ENCODE results near the gene GSK3A. TPM values are rescaled to one million over a fixed set of nuclear protein-coding genes. Genes with fewer than 3 reads are reported as not detected.

GSK3A gene
- total RNA-seq (2021; fragmentation: NEBNext Ultra II Directional; extraction: Animal tissue kit (Norgen Biotek cat#: 25700)) (54.9 and 55.3 TPM in 2 replicates), polyA plus RNA-seq (2011; rRNA removed) (84.0 and 89.0 TPM in 2 replicates), polyA minus RNA-seq (2011; rRNA and poly(A)+ RNA removed) (33.0 and 46.2 TPM in 2 replicates)
- polyA plus RNA-seq (2011; cell fraction: cytosol; rRNA removed): 50.8 TPM
- 64.5 TPM for polyA plus RNA-seq (2011; cell fraction: nucleus; rRNA removed)
- polyA plus RNA-seq (2012, experiment 1 of 2): 47.7 to 66.9 TPM (median 65.1 TPM) in 4 replicates
- 72.4 TPM for polyA plus RNA-seq (2012, experiment 2 of 2)
- polyA plus RNA-seq (2013, experiment 1 of 2): 70.7 TPM
- 64.0 TPM for polyA plus RNA-seq (2013, experiment 2 of 2)
- 23.0 TPM for polyA minus RNA-seq (2011; cell fraction: cytosol; rRNA and poly(A)+ RNA removed)
- polyA minus RNA-seq (2011; cell fraction: nucleus; rRNA and poly(A)+ RNA removed): 13.5 TPM
- long read RNA-seq, experiment 1, transcript GSK3A-201 (11 exons, 2,188 nt): major isoform, 39 of 85 reads
- long read RNA-seq, experiment 1, transcript GSK3A-202 (10 exons, 3,524 nt): minor isoform, 10 of 85 reads
- long read RNA-seq, experiment 1, partial matches to known transcripts: 7 of 85 reads
- long read RNA-seq, experiment 1, other reads (novel, unspliced or antisense): 24 of 85 reads
- long read RNA-seq, experiment 2, partial matches to known transcripts: 3 of 4 reads
- long read RNA-seq, experiment 2, other reads (novel, unspliced or antisense): 0 of 4 reads

- CTCF ChIA-PET (ENCODE audit: partially characterized antibody): interaction anchor here (0.6 to 11.8 kb wide), 19 partner anchors 9 to 159 kb away, joined by 3 to 260 read pairs (median 4); partner anchors contain the start of genes POU2F2 and ZNF526
- WGBS, 2 experiments (ENCODE audit: extremely low coverage in 1 of 2, insufficient coverage in 1 of 2, insufficient read length in 1 of 2, insufficient replicate concordance in 2 of 2, low coverage in 1 of 2, low lambda C conversion rate in 2 of 2, missing lambda C conversion rate in 1 of 2): 1% methylated on average over 70 of the region's 76 CpGs; no CpG with 5 or more reads in 1 of the 2 experiments
- TF ChIP-seq RBBP5 (IDR thresholded peaks at IDR 0.05; ENCODE audit: borderline replicate concordance, low read depth, low read length) (peak; percentile 54; the same call in 1 of the 2 replicates), TCF12 (IDR thresholded peaks at IDR 0.05; ENCODE audit: low read depth, low read length) (no peak), CBX8 (IDR thresholded peaks at IDR 0.05; ENCODE audit: borderline replicate concordance, low read depth, low read length) (no peak), NRF1 (IDR thresholded peaks at IDR 0.05; ENCODE audit: low read depth, low read length) (no peak), PHF8 (conservative IDR thresholded peaks at IDR 0.05; ENCODE audit: low read depth, low read length) (no peak)
- TF ChIP-seq, protein P1, sequence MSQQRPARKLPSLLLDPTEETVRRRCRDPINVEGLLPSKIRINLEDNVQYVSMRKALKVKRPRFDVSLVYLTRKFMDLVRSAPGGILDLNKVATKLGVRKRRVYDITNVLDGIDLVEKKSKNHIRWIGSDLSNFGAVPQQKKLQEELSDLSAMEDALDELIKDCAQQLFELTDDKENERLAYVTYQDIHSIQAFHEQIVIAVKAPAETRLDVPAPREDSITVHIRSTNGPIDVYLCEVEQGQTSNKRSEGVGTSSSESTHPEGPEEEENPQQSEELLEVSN (IDR thresholded peaks at IDR 0.05): peak; percentile 30; the same call in 1 of the 2 replicates
Observed at GRCh38 chr19:42242512-42243409, at the start of gene GSK3A. Gene GSK3A (minus strand): TSS chr19:42242602. CDS start chr19:42242465, 137 bp downstream.

More at GRCh38 chr19:42242512-42243409, at the start of gene GSK3A:
- Histone ChIP-seq H4K91ac (replicated peaks; ENCODE audit: insufficient read length, low read length) (peak within 1 kb of the TSS; percentile 47), H3K79me1 (ENCODE audit: low read depth, low read length) (peaks cover 5% of the 10 kb centered on the region; the same call in 1 of the 2 replicates), H3K14ac (ENCODE audit: insufficient read length) (no peak within 1 kb of the TSS), H2BK5ac (ENCODE audit: low read depth, low read length) (peak within 1 kb of the TSS; percentile 92), H3K27ac (ENCODE audit: low read depth, low read length) (peak within 1 kb of the TSS; percentile 74), H4K20me1 (replicated peaks in 1 of 2; ENCODE audit: control insufficient read depth in 1 of 2, insufficient read depth in 2 of 2, low read length in 2 of 2) (peaks cover 4 to 6% of the 10 kb centered on the region in 2 experiments), H3K56ac (replicated peaks; ENCODE audit: insufficient read length, low read depth, low read length) (peak within 1 kb of the TSS; percentile 26), H2BK120ac (replicated peaks; ENCODE audit: low read depth, low read length) (no peak within 1 kb of the TSS), H3K4ac (replicated peaks; ENCODE audit: insufficient read length, low read depth, low read length) (no peak within 1 kb of the TSS), H3K27me3 (replicated peaks in 1 of 4; ENCODE audit: control insufficient read depth in 3 of 4, extremely low read depth in 1 of 4, insufficient read depth in 3 of 4, low read length in 3 of 4) (no peaks in the 10 kb centered on the region; a peak in 1 of 7 replicates), H4K5ac (ENCODE audit: insufficient read length, low read depth, low read length) (peak within 1 kb of the TSS; percentile 32), H2AK5ac (ENCODE audit: low read depth, low read length) (no peak within 1 kb of the TSS), H3K23ac (ENCODE audit: insufficient read length) (no peak within 1 kb of the TSS), H3K4me2 (ENCODE audit: insufficient read depth in 1 of 2, low read depth in 2 of 2, low read length in 2 of 2) (peak within 1 kb of the TSS; percentile 66 to 77), H3K4me1 (replicated peaks in 1 of 4; ENCODE audit: control insufficient read depth in 3 of 4, insufficient read depth in 4 of 4, low read length in 3 of 4) (peaks cover under 1 to 14% (median 4%) of the 10 kb centered on the region in 4 experiments; a peak in 6 of 7 replicates), H3K9me3 (ENCODE audit: insufficient read depth in 2 of 2, low read depth in 1 of 2, low read length in 1 of 2) (no peaks in the 10 kb centered on the region), H3K36me3 (ENCODE audit: control insufficient read depth in 2 of 4, insufficient read depth in 4 of 4, low read length in 3 of 4) (peaks cover 0 to 8% (median 3%) of the 10 kb centered on the region in 4 experiments; a peak in 3 of 8 replicates), H3K9ac (replicated peaks in 1 of 4; ENCODE audit: extremely low read depth in 1 of 4, low read depth in 3 of 4, low read length in 3 of 4) (peak within 1 kb of the TSS; percentile 57 to 89 (median 72); a peak in 6 of 7 replicates), H2BK20ac (ENCODE audit: low read length) (no peak within 1 kb of the TSS), H3K18ac (ENCODE audit: extremely low read depth, low read length) (peak within 1 kb of the TSS; percentile 83; the same call in 1 of the 2 replicates), H4K8ac (ENCODE audit: extremely low read depth, insufficient read depth, low read length) (peak within 1 kb of the TSS; percentile 36), H2BK15ac (ENCODE audit: low read length) (0 out of 2 replicates have a peak within 1 kb of the TSS, but pooled peaks have one; percentile 81), H2BK12ac (ENCODE audit: low read depth, low read length) (0 out of 2 replicates have a peak within 1 kb of the TSS, but pooled peaks have one; percentile 65), H3K4me3 (ENCODE audit: extremely low read depth in 1 of 4, insufficient read depth in 2 of 4, low read depth in 3 of 4, low read length in 4 of 4) (peak within 1 kb of the TSS; percentile 81 to 90 (median 85)), H3K79me2 (ENCODE audit: control insufficient read depth in 1 of 2, insufficient read depth in 2 of 2, low read length in 2 of 2) (peaks cover 0 to 16% of the 10 kb centered on the region in 2 experiments; a peak in 2 of 4 replicates), H2AFZ (ENCODE audit: low read length) (peak within 1 kb of the TSS; percentile 15; the same call in 1 of the 2 replicates), H3K23me2 (ENCODE audit: low read depth, low read length) (peaks cover 7% of the 10 kb centered on the region)
- peak; percentile 94 to 98 for DNase-seq (ENCODE audit: low read depth in 1 of 2, low spot score in 2 of 2)
- FAIRE-seq: peak; percentile 96
- POLR2A ChIA-PET (ENCODE audit: partially characterized antibody): interaction anchor here (0.6 to 7.0 kb wide), 29 partner anchors 9 to 284 kb away, joined by 3 to 68 read pairs (median 4); partner anchors contain the start of genes DEDD2, ERF, PAFAH1B3 and RABAC1
